Measurements from ENCODE around the gene ALDOB.

ALDOB gene

DNA sequence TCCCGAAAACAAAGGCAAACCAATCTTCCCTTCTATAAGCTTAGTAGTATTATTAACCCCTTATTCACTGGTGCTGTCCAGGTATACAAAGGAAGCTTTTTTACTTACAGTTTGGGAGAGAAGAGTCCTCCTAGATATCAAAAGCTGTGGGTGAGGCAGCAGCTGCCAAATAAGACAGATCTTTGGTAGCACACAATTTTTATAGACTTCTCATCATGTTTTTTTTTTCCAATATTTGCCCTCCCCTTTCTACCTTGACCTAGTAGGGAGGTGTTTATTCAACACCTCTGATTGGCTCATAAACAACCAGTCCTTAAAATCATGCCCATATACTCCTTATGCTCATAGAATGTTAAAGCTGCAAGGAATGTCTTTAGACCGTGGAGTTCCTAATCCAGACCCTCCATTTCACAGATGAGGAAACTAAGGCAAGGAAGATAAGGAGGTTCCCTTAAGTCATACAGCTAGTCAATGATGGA is at the start of gene ALDOB:
TSS of gene ALDOB (minus strand) at position 174 of the 479 bp plus-strand sequence. CDS start 4,887 bp downstream, outside the sequence.
- no peak within 1 kb of the TSS for H3K4me3 ChIP-seq (ENCODE audit: control insufficient read depth, low read depth, low read length)
- DNase-seq (ENCODE audit: low read depth): no peak
- TF ChIP-seq, protein P1, sequence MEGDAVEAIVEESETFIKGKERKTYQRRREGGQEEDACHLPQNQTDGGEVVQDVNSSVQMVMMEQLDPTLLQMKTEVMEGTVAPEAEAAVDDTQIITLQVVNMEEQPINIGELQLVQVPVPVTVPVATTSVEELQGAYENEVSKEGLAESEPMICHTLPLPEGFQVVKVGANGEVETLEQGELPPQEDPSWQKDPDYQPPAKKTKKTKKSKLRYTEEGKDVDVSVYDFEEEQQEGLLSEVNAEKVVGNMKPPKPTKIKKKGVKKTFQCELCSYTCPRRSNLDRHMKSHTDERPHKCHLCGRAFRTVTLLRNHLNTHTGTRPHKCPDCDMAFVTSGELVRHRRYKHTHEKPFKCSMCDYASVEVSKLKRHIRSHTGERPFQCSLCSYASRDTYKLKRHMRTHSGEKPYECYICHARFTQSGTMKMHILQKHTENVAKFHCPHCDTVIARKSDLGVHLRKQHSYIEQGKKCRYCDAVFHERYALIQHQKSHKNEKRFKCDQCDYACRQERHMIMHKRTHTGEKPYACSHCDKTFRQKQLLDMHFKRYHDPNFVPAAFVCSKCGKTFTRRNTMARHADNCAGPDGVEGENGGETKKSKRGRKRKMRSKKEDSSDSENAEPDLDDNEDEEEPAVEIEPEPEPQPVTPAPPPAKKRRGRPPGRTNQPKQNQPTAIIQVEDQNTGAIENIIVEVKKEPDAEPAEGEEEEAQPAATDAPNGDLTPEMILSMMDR (IDR thresholded peaks at IDR 0.05; ENCODE audit: control insufficient read depth, insufficient read depth, low read depth, low read length, missing control alignments): no peak

DNA sequence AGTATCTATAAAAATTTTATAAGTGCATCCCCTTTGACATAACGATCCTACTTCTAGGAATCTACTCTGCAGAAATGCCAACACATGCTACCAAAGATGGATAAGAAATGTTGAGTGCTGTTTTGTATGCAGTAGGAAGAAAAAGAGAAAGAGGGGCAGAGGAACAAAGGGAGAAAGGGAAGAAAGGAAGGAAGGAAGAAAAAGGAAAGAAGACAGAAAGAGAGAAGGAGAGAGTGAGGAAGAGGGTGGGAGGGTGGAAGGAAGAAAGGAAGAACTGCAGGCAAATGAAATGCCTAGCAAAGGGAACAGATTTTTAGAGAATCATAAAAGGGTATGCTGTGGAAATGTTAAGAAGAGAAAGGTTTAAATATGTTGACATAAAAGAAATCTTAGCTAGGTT is 48.5 kb upstream of the ALDOB start:
- DNase-seq (ENCODE audit: low read depth): no peak
- TF ChIP-seq, protein P1 (IDR thresholded peaks at IDR 0.05; ENCODE audit: control insufficient read depth, insufficient read depth, low read depth, low read length, missing control alignments): no peak
- H3K4me3 ChIP-seq (ENCODE audit: control insufficient read depth, low read depth, low read length): no peak overlapping the region

- H3K4me3 ChIP-seq (ENCODE audit: control insufficient read depth, low read depth, low read length): no peak overlapping the region
- TF ChIP-seq, protein P1 (IDR thresholded peaks at IDR 0.05; ENCODE audit: control insufficient read depth, insufficient read depth, low read depth, low read length, missing control alignments): no peak
These were observed 45.7 kb upstream of the ALDOB start for GRCh38 chr9:101481261-101481660.

DNA sequence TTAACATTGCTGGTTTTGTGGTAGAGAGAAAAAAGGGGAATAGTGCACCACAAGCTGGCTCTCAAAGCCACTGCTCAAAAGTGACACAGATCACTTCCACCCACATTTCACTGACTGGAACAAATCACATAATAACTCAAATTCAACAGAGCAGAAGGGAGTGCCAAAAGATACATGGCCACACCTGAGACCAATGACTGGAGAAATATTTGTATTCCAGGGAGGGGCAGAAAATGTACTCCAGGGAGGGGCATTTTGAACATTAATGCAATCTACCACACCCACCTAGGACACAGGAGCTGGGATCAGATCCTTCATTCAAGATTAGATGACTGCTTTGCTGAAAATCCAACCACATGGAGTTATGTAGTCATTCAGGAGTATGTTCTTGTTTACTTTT is 44.8 kb upstream of the ALDOB start:
- no peak overlapping the region for H3K4me3 ChIP-seq (ENCODE audit: control insufficient read depth, low read depth, low read length)
- TF ChIP-seq, protein P1 (IDR thresholded peaks at IDR 0.05; ENCODE audit: control insufficient read depth, insufficient read depth, low read depth, low read length, missing control alignments): no peak
- DNase-seq (ENCODE audit: low read depth): no peak

More at GRCh38 chr9:101481261-101481660, 45.7 kb upstream of the ALDOB start:
- no peak for DNase-seq (ENCODE audit: low read depth)

DNA sequence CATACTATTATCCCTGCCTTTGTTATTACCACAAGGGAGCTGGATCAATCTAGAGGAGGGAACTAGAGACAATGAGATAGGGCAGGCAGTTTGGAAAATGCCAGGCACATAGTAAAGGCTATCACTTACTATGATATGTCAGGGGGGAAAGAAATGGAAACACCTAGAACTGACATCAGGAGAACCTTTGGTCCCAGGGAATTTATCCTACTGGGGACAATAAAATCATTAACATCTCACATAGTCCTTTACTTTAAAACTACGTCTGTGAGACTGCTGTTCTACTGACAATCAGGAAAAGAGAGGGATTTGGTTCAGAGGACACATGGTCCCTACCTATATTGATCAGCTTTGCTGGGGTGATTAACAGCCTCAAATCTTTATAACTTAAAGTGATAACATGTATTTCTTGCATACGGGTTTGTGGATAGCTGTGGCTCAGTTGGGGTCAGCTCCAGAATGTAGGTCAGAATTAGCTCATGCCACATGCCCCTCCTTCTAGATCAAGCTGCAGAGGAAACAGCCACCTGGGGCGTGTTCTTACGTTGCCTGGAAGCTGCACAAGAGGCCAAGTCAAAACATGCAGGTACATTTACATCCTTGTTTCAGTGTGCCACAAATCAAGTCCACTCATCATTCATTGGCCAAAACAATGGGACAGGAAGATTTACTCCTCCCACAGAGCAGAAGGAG is 43.9 kb upstream of the ALDOB start:
- no peak for DNase-seq (ENCODE audit: low read depth)
- TF ChIP-seq, protein P1 (IDR thresholded peaks at IDR 0.05; ENCODE audit: control insufficient read depth, insufficient read depth, low read depth, low read length, missing control alignments): no peak
- H3K4me3 ChIP-seq (ENCODE audit: control insufficient read depth, low read depth, low read length): no peak overlapping the region

DNA sequence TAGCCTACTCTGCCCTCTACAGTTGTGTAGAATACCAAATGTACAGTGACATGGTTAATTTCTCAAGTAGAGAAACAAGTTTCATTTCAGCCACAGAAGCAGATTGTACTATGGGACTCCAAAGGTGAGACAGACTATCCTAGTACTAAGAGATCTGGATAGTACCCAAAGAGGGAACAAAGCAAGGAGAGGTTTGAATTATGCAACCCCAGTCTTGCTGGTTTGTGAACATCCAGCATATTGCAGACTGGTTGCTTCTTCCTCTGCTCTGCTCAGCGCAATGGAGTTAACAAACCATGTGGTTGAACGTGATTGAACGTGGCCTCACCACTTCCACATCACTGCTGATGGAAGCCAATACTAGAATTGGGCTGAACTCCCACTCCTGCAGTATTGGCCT is 43.3 kb upstream of the ALDOB start:
- H3K4me3 ChIP-seq (ENCODE audit: control insufficient read depth, low read depth, low read length): no peak overlapping the region
- no peak for DNase-seq (ENCODE audit: low read depth)
- TF ChIP-seq, protein P1 (IDR thresholded peaks at IDR 0.05; ENCODE audit: control insufficient read depth, insufficient read depth, low read depth, low read length, missing control alignments): no peak
